T1000 (cell line): Measurements from ENCODE around the gene PMVK.

Source experiments
- DNase-seq: peaks from one replicate; lab custom pipeline; 2025; ENCODE audit warnings: mixed read lengths; lab: John Stamatoyannopoulos, UW

The PMVK gene

GRCh38 chr1:154945962-154946850 is 9.7 kb upstream of the PMVK start:
- DNase-seq = no peak

GRCh38 chr1:154945160-154945961 is 8.8 kb upstream of the PMVK start:
- no peak for DNase-seq

- no peak for DNase-seq
Measured at GRCh38 chr1:154944401-154945159, 8.1 kb upstream of the PMVK start.

GRCh38 chr1:154943649-154944400 is 7.3 kb upstream of the PMVK start:
- DNase-seq = no peak

- DNase-seq = no peak
Measured at GRCh38 chr1:154941333-154942013, 5.0 kb upstream of the PMVK start.

GRCh38 chr1:154940651-154941194 is 4.2 kb upstream of the PMVK start:
- DNase-seq = no peak

- no peak for DNase-seq
Measured at GRCh38 chr1:154940213-154940560, 3.7 kb upstream of the PMVK start.

- no peak for DNase-seq
Measured at GRCh38 chr1:154938604-154939399, 2.3 kb upstream of the PMVK start.

- no peak for DNase-seq
Measured at GRCh38 chr1:154937988-154938386, 1.5 kb upstream of the PMVK start.

- DNase-seq = peak; percentile 86
Measured at GRCh38 chr1:154937085-154937987, 817 bp upstream of the PMVK start.

- DNase-seq = no peak
Measured at GRCh38 chr1:154935749-154936554, 567 bp downstream of the PMVK start.

GRCh38 chr1:154934358-154934948 is 2.1 kb downstream of the PMVK start:
- no peak for DNase-seq

GRCh38 chr1:154931940-154932487 is 4.5 kb downstream of the PMVK start:
- no peak for DNase-seq

- no peak for DNase-seq
Measured at GRCh38 chr1:154926201-154926600, 10.3 kb downstream of the PMVK start.

- DNase-seq = no peak
Measured at GRCh38 chr1:154925335-154926170, 11.0 kb downstream of the PMVK start.

GRCh38 chr1:154923695-154924094 is 12.8 kb downstream of the PMVK start:
- DNase-seq = no peak
